HG02678 (cell line): ENCODE results near the gene FAM216A.

Experiments
- ATAC-seq: cut with Tn5 transposase; IDR thresholded peaks from one replicate; pipeline ENCODE4 v1.9.1; 2021; ENCODE audit warnings: mild to moderate bottlenecking, moderate library complexity; ENCODE audit not compliant: unreplicated experiment

Gene FAM216A

GRCh38 chr12:110537605-110538409 is 69.2 kb downstream of the FAM216A start:
- no peak for ATAC-seq

GRCh38 chr12:110538869-110539622 is 70.4 kb downstream of the FAM216A start:
- ATAC-seq: no peak
